Measurements from ENCODE around the gene CELSR1. TPM values are rescaled to one million over a fixed set of nuclear protein-coding genes. Genes with fewer than 3 reads are reported as not detected.

The CELSR1 gene
- total RNA-seq, 1 experiment from 2014 or later, result 37.6 TPM

DNA sequence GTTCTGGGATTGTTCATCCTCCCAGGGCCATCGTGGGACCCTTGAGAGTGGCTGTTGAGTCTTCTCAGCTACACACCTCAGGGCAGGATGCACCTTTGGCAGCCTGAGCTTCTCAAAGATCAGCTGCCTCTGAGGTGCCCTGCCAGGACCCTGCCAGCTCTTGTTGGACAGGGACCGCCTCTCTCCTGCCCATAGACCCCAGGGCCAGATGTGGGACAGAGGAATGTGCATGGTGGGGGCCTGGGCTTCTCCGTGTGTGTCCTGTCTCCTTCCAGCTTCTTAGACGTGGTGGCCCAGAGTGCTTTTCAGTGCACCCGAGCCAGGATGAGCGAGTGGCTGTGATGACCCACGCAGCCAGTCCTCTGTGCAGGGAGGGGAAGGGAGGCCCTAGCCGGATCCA is 207.8 kb downstream of the CELSR1 start:
- POLR2A ChIA-PET (ENCODE audit: unreplicated experiment), result no interaction called here
- H3F3A ChIP-seq (ENCODE audit: insufficient read depth, low read depth), result peaks cover 24% of the 10 kb centered on the region
- intact Hi-C loops (cut with micrococcal nuclease; ENCODE audit: unreplicated experiment), result no loop called here
- no peak overlapping the region for H2AFZ ChIP-seq
- no peaks in the 10 kb centered on the region for H3K9me2 ChIP-seq (ENCODE audit: insufficient read depth)
- no peaks in the 10 kb centered on the region for H3K79me2 ChIP-seq (ENCODE audit: low read depth)
- H3K9me3 ChIP-seq (ENCODE audit: insufficient read depth, low read depth), result no peaks in the 10 kb centered on the region
- CTCF ChIA-PET, result no interaction called here
- H3K36me3 ChIP-seq (ENCODE audit: low read depth), result peaks cover 22% of the 10 kb centered on the region
- no peaks in the 10 kb centered on the region for H3K27me3 ChIP-seq (ENCODE audit: insufficient read depth, low read depth)
- no peak for DNase-seq
- H4K20me1 ChIP-seq (ENCODE audit: insufficient read depth), result no peaks in the 10 kb centered on the region
- no peak overlapping the region for H3K27ac ChIP-seq
- H3K4me3 ChIP-seq, result no peak overlapping the region
- H3K4me2 ChIP-seq, result no peak overlapping the region
- peaks cover 2% of the 10 kb centered on the region; the same call in 1 of the 2 replicates for H3K4me1 ChIP-seq (replicated peaks; ENCODE audit: insufficient read depth)
- TF ChIP-seq, protein P1, sequence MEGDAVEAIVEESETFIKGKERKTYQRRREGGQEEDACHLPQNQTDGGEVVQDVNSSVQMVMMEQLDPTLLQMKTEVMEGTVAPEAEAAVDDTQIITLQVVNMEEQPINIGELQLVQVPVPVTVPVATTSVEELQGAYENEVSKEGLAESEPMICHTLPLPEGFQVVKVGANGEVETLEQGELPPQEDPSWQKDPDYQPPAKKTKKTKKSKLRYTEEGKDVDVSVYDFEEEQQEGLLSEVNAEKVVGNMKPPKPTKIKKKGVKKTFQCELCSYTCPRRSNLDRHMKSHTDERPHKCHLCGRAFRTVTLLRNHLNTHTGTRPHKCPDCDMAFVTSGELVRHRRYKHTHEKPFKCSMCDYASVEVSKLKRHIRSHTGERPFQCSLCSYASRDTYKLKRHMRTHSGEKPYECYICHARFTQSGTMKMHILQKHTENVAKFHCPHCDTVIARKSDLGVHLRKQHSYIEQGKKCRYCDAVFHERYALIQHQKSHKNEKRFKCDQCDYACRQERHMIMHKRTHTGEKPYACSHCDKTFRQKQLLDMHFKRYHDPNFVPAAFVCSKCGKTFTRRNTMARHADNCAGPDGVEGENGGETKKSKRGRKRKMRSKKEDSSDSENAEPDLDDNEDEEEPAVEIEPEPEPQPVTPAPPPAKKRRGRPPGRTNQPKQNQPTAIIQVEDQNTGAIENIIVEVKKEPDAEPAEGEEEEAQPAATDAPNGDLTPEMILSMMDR (conservative IDR thresholded peaks at IDR 0.05), result no peak
- TF ChIP-seq EZH2 (IDR thresholded peaks at IDR 0.05; ENCODE audit: low read depth), result no peak
- no TSS peak for BruUV-seq (replicated peaks)

DNA sequence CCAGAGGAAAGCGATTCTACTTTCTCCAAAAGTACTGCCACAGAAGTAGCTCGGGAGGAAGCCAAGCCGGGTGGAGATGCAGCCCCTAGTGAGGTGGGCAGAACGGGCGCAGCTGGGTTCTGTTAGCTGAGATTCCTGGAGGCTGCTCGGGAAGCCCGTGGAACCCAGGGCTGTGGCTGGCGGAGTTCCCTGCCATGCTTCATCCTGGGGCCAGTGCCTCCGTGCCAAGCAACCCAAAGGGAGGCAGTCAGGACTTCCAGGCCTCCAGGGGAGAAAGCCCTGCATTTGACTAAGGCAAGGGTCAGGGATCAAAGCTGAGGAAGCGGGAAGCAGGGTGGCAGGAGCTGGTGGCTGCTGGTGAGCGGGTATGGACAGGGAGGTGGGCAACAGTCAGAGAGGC is 208.6 kb downstream of the CELSR1 start:
- no peaks in the 10 kb centered on the region for H3K79me2 ChIP-seq (ENCODE audit: low read depth)
- H3K4me2 ChIP-seq, result no peak overlapping the region
- no peaks in the 10 kb centered on the region for H4K20me1 ChIP-seq (ENCODE audit: insufficient read depth)
- no TSS peak for BruUV-seq (replicated peaks)
- H3K27ac ChIP-seq, result no peak overlapping the region
- H3K4me1 ChIP-seq (replicated peaks; ENCODE audit: insufficient read depth), result no peaks in the 10 kb centered on the region
- TF ChIP-seq, protein P1 (conservative IDR thresholded peaks at IDR 0.05), result no peak
- no peak for TF ChIP-seq EZH2 (IDR thresholded peaks at IDR 0.05; ENCODE audit: low read depth)
- intact Hi-C loops (cut with micrococcal nuclease; ENCODE audit: unreplicated experiment), result no loop called here
- peaks cover 16% of the 10 kb centered on the region; the same call in 1 of the 2 replicates for H3F3A ChIP-seq (ENCODE audit: insufficient read depth, low read depth)
- H2AFZ ChIP-seq, result no peak overlapping the region
- H3K9me2 ChIP-seq (ENCODE audit: insufficient read depth), result no peaks in the 10 kb centered on the region
- H3K9me3 ChIP-seq (ENCODE audit: insufficient read depth, low read depth), result no peaks in the 10 kb centered on the region
- H3K27me3 ChIP-seq (ENCODE audit: insufficient read depth, low read depth), result no peaks in the 10 kb centered on the region
- H3K36me3 ChIP-seq (ENCODE audit: low read depth), result peaks cover 23% of the 10 kb centered on the region
- no peak for DNase-seq
- ChIA-PET POLR2A (ENCODE audit: unreplicated experiment) (no interaction called here), CTCF (no interaction called here)
- H3K4me3 ChIP-seq, result no peak overlapping the region

DNA sequence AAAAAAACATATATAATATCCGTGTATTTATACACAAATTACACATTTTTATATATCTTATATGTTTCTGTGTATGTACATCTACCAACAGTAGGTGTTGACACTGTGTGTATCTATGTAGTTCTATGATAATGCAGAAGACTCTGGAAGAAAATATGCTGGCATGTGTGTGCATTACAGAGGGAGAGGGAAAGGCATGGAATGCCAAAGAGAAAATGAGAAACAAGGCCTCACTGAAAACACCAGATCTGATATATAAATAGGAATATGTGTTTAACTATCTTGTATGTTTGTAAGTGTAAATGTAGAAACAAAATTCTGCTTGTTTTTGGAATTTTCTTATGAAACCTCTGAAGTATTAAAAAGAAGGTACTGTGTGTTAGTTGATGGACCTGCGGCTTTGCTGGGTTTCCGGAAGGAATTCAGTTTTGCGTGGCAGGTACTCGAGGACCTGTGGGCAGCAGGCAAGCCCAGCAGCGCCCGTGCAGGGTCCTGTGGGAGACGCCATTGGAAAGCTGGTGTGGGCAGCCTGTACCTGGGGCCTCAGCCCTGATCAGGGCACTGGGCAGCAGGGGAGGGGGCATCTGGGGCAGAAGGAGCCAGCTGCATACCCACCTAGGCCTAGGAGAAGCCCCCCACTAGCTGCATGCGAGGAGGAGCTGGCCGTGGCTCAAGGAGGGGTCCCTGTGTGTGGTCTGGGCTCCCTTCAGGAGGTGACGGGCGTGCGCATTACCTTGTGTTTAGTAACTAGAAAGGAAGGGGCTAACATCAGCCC is 209.5 kb downstream of the CELSR1 start:
- H3K4me2 ChIP-seq, result no peak overlapping the region
- H3K79me2 ChIP-seq (ENCODE audit: low read depth), result no peaks in the 10 kb centered on the region
- no peak for TF ChIP-seq EZH2 (IDR thresholded peaks at IDR 0.05; ENCODE audit: low read depth)
- TF ChIP-seq, protein P1 (conservative IDR thresholded peaks at IDR 0.05), result no peak
- H3K9me3 ChIP-seq (ENCODE audit: insufficient read depth, low read depth), result no peaks in the 10 kb centered on the region
- ChIA-PET POLR2A (ENCODE audit: unreplicated experiment) (no interaction called here), CTCF (no interaction called here)
- no peak for DNase-seq
- H3K9me2 ChIP-seq (ENCODE audit: insufficient read depth), result no peaks in the 10 kb centered on the region
- intact Hi-C loops (cut with micrococcal nuclease; ENCODE audit: unreplicated experiment), result no loop called here
- H4K20me1 ChIP-seq (ENCODE audit: insufficient read depth), result no peaks in the 10 kb centered on the region
- BruUV-seq (replicated peaks), result no TSS peak
- peaks cover 23% of the 10 kb centered on the region for H3K36me3 ChIP-seq (ENCODE audit: low read depth)
- H3F3A ChIP-seq (ENCODE audit: insufficient read depth, low read depth), result peaks cover 7% of the 10 kb centered on the region; the same call in 1 of the 2 replicates
- no peak overlapping the region for H3K27ac ChIP-seq
- no peaks in the 10 kb centered on the region for H3K4me1 ChIP-seq (replicated peaks; ENCODE audit: insufficient read depth)
- no peaks in the 10 kb centered on the region for H3K27me3 ChIP-seq (ENCODE audit: insufficient read depth, low read depth)
- no peak overlapping the region for H2AFZ ChIP-seq
- no peak overlapping the region for H3K4me3 ChIP-seq
